Measurements from ENCODE around the gene GNAT3.

GNAT3 gene

DNA sequence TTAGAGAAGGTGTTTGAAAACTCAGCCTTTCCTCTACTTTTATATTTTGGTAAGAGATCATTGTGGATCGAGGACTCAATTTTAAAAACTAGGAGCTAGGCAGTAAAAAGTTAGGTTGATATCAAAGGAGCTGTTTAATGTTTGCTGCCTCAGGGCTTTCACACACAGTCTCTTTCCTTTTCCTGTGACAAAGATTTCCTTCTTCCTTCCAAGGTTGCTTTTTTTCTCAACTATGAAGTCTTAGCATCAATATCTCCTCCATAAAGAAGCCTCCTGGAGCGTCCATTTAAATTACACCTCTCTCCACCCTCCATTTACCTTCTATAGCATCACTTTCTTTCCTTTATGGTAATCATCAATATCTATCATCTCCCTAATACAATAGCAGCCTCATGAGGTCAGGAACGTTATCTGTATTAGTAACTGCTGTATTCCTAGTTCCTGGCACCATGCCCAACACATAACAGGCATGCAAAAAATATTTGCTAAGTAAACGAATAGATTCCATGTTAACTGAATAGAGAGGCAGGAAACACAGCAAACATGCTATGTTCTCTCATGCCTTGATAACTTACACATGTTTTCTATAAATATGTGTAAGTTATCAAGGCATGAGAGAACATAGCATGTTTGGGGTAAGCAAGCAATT is 48.5 kb downstream of the GNAT3 start:
- no peak for DNase-seq (ENCODE audit: low read depth in 2 of 2)

DNA sequence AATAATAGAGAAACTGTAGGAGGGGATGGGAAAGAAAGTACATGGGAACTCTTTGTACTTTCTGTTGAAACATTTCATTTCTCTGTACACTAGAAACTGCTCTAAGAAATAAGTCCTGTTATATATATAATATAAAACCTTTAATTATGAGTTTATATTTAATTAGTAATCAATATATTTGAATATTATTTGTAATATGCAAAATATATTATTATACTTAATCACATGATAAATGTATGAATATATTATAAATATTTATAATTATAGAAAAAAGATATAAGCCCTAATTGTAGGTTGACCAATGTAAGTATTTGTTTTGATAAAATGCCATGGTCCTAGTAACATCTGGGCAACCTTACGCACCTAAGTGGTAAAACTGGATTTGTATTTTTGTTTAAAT is 51.0 kb downstream of the GNAT3 start:
- DNase-seq (ENCODE audit: low read depth in 2 of 2) = no peak

- DNase-seq (ENCODE audit: low read depth in 2 of 2) = no peak
Measured at GRCh38 chr7:80459776-80460510, 51.9 kb downstream of the GNAT3 start.

GRCh38 chr7:80458822-80459725 is 52.8 kb downstream of the GNAT3 start:
- no peak for DNase-seq (ENCODE audit: low read depth in 2 of 2)

DNA sequence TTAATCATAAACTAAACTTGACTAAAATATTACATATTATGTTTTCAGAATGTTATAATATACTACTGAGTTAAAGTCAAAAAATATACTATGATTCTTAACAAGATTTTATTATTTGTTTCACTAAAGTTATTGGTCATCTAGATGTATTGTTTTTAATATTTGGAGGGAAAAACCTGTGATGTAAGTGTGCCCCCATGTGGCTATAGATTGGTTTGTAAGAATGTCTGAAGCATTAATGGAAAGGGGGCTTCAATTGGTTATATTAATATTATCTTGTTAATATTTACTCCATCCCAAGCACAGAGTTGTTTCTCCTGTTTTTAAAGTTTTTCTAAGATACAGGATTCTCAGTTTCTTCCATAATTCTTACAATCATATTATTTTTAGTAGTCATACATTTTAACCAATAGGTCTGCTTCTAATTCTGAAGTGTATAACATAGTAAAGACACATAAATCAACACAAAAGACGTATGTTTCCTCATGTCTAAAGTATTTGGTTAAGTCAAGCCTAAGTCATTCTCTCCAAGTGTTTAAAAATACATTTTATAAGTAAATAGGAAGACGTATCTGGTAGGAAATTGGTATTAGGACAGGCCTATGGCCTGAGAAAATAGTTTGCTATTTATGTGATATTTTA is 58.0 kb downstream of the GNAT3 start:
- DNase-seq (ENCODE audit: low read depth in 2 of 2) = no peak

DNA sequence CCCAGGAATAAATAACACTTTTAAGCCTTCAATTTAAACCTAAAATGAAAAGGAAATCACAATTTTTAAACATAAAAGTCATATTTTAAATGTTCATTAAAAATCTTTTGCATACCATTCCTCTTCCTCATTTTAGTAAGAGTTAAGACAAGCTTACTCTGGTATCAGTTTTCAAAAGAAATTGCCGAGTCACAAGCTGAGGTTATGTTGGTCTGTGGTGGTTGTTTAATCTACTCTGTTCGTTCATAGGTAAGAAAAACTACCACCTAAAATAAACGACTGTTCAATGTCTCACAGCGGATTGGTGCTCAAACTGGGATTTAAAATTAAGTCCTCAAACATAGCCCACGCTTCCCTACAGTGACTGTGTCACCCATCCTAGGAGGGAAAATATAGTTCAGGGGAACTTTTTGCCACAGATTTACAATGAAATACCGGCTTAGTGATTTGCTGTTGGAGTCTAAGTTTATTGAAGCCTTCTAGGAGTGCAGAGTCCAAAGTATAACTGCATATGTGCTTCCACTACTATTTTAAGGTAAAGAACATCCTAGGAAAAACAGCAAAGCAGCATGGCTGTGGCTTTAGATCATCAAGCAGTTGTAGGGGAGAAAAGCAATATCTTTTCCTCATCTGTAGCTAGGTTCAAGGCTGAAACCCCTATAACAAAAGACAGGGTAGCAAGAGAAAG is 61.1 kb downstream of the GNAT3 start:
- no peak for DNase-seq (ENCODE audit: low read depth in 2 of 2)

GRCh38 chr7:80449836-80450235 is 62.0 kb downstream of the GNAT3 start:
- DNase-seq (ENCODE audit: low read depth in 2 of 2) = no peak

DNA sequence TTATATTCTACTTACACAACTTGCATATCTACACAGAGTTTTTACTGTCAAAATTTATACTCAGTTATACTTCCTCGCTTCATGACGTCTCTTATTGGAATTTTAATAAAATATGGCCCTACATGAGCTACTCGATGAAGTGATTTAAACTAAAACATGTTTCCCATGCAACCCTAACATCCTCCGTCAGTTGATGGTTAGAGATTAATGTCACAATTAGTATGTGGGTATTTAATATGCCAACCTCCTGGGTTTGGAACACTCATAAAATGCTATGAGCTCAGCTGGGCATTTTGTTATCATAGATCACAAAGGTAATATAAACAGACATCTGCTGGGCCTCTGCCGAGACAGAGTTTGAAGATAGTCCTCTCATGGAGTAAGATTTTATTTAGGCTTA is 66.5 kb downstream of the GNAT3 start:
- DNase-seq (ENCODE audit: low read depth in 2 of 2) = no peak

GRCh38 chr7:80444811-80445210 is 67.1 kb downstream of the GNAT3 start:
- DNase-seq (ENCODE audit: low read depth in 2 of 2) = no peak

- DNase-seq (ENCODE audit: low read depth in 2 of 2) = no peak
Measured at GRCh38 chr7:80443325-80443724, 68.5 kb downstream of the GNAT3 start.

- no peak for DNase-seq (ENCODE audit: low read depth in 2 of 2)
Measured at GRCh38 chr7:80440883-80441282, 71.0 kb downstream of the GNAT3 start.

DNA sequence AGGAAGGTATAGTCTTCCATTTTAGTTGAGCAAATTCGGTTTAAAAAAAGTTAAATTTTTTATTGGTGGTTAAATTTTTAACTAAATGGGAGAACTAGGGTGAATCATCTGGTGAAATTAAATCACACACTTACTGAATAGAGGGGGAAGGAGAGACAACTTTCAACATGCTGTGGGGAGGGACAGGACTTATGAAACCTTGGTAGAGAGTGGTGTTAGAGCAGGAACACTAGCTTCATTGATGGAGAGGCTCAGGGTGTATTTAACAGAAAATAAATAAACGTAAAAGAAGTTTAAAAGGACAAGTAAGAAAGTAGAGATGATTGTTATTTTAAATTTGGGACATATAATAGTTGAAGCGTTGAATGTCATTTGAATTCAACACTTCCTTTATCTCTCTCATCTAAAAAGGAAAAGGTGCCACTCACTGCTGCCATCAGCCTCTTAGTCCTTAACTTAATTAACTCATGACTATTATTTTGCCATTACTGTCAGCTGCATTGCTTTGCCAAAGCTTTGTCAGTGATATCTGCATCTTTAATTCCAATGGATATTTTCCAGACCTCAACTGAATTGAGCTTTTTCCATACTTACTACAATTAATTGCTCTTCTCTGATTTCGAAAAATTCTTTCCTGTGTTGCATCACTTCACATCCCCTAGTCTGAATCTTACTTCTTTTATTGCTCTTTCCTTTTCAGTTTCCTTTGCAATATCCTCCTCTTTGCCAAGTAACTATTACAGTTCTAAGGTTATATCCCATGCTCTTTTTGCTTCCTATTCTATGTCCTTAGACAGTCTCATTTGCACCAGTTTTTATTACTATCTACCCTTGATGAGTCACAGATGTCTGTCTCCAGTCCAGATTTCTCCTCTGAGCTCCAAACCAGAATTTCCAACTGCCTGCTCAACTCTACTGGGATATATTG is 71.7 kb downstream of the GNAT3 start:
- no peak for DNase-seq (ENCODE audit: low read depth in 2 of 2)

- DNase-seq (ENCODE audit: low read depth in 2 of 2) = no peak
Measured at GRCh38 chr7:80435521-80435920, 76.3 kb downstream of the GNAT3 start.

DNA sequence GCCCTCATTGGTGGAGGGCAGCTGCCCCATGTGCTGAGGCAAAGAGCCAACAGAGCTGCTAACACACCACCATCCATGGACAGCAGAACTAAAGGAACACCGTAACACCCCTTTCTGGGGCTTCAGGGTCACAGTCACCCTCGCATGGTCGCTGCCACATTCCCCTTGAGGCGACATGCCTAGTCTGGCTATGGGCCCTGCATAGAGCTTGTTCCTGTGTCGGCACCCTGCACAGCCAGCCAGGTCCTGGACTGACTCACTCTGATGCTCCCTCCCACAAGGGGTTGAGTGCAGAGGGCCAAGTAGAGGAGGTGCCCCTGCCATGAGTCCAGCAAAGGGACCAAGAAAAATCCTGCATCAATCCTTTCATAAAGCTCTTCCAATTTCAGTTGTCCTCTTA is 77.8 kb downstream of the GNAT3 start:
- DNase-seq (ENCODE audit: low read depth in 2 of 2) = no peak

- no peak for DNase-seq (ENCODE audit: low read depth in 2 of 2)
Measured at GRCh38 chr7:80432166-80432565, 79.7 kb downstream of the GNAT3 start.

DNA sequence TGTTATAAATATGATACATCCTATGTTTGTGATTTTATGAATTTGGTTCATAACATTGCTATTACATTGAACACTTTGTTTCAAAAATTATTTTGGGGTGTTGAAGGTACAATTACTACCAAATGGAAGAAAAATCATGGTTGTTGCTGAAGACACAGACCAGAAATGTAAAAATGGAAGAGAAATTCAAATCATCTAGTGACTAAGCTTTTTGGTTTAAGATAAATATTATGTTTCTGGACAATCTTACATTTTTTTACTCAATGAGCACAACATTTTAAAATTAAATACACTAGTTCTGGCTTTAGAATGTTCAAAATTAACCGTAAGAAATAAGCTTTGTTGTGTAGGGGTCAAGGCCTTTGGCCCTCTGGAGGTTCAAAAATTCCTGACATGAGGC is 82.7 kb downstream of the GNAT3 start:
- no peak for DNase-seq (ENCODE audit: low read depth in 2 of 2)

DNA sequence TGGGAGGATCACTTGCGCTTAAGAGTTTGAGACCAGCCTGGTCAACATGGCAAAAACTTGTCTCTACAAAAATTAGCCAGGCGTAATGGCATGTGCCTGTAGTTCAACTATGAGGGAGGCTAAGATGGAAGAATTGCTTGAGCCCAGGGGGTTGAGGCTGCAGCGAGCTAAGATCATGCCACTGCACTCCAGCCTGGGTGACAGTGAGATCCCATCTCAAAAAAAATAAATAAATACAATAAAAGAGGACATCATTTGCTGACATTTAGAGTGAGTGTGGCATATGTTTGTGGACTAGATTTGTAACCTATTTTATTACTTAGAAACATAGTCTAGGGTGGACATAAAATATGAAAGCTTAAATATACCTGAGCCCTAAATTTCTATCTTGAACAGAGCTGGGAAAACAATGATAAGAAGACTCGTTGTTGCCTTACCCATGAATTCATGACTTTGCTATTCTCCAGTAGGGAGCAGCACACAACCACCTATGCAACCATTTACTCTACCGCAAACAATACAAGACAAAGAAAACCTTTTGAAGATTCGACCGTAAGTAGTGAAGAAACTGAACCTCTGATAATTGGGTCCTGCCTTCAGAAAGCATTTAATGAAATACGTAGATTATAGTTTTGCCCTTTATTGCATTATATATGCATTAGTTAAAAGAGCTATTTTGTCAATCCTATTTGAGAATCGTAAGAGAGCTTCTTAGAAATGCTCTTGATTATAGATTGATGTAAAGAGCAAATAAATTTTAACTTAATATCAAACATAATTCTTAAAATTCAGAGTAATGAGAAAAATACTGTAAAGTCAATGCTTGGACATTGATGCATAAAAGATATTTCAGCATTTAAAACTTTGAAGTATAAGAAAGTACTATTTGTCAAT is 83.5 kb downstream of the GNAT3 start:
- DNase-seq (ENCODE audit: low read depth in 2 of 2) = no peak

GRCh38 chr7:80427218-80427617 is 84.6 kb downstream of the GNAT3 start:
- DNase-seq (ENCODE audit: low read depth in 2 of 2) = no peak

DNA sequence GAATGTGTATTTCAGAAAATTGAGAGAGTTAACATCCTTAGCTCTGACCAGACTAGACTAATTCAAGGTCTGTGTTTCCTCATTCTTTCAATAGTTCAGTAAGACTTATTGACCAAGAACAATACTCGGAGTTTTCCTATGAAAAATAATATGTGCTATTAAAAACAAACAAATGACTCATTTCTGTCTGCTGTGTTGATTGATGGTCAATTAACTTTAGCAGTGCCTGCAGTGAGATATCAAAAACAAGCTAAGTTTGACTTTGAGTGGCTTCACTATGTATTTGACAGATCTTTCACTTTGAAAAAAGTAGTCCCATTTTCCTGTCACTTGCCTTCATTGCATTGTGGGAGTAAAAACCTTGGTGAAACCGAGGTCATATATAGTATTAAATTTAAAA is 91.0 kb downstream of the GNAT3 start:
- no peak for DNase-seq (ENCODE audit: low read depth in 2 of 2)

Data from stimulated activated CD4-positive, alpha-beta T cell treated with anti-CD3 and anti-CD28 coated beads, Interleukin-12 subunit alpha, Interleukin-12 subunit beta, amount 100 ng/mL, for 24 hours (primary cell).